Astrocyte (in vitro differentiated cells and primary cell): Measurements from ENCODE around the gene ROR2. TPM values are rescaled to one million over a fixed set of nuclear protein-coding genes. Genes with fewer than 3 reads are reported as not detected.

Experiments used
- DNase-seq: peaks from one replicate; pipeline ENCODE4 v3.0.0-alpha.2; 2010; ENCODE audit warnings: low read depth
- FAIRE-seq: peaks from 2 replicates; lab custom pipeline; 2011; peaks lifted over from hg19 to GRCh38; lab: Jason Lieb, UNC
- H2AFZ ChIP-seq: 2 replicates; pipeline ENCODE4 v1.6.0; 2012; ENCODE audit warnings: low read depth, low read length, inconsistent platforms
- H3K27ac ChIP-seq: 2 replicates; pipeline ENCODE4 v1.5.1; 2011; ENCODE audit warnings: low read depth, low read length, inconsistent platforms
- H3K27me3 ChIP-seq: 2 replicates; pipeline ENCODE4 v1.6.0; 2011; ENCODE audit warnings: low read length, inconsistent platforms; ENCODE audit not compliant: insufficient read depth
- H3K36me3 ChIP-seq: 2 replicates; pipeline ENCODE4 v1.5.1; 2011; ENCODE audit warnings: low read length, inconsistent platforms; ENCODE audit not compliant: insufficient read depth
- H3K4me1 ChIP-seq: 2 replicates; pipeline ENCODE4 v1.5.1; 2011; ENCODE audit warnings: low read length, inconsistent platforms; ENCODE audit not compliant: insufficient read depth
- H3K4me2 ChIP-seq: 2 replicates; pipeline ENCODE4 v1.6.0; 2012; ENCODE audit warnings: low read length, inconsistent platforms
- H3K4me3 ChIP-seq: 2 replicates; pipeline ENCODE4 v1.5.1; 2011; ENCODE audit warnings: low read depth, mild to moderate bottlenecking, low read length, inconsistent platforms; ENCODE audit not compliant: insufficient read depth
- H3K79me2 ChIP-seq: 2 replicates; pipeline ENCODE4 v1.6.0; 2012; ENCODE audit warnings: mild to moderate bottlenecking, low read length, inconsistent platforms; ENCODE audit not compliant: insufficient read depth
- H3K9ac ChIP-seq: 2 replicates; pipeline ENCODE4 v1.6.0; 2012; ENCODE audit warnings: mild to moderate bottlenecking, low read length, inconsistent platforms
- H3K9me3 ChIP-seq: 2 replicates; pipeline ENCODE4 v1.5.1; 2012; ENCODE audit warnings: low read depth, mild to moderate bottlenecking, low read length, inconsistent platforms; ENCODE audit not compliant: insufficient read depth
- H4K20me1 ChIP-seq: 2 replicates; pipeline ENCODE4 v1.6.0; 2012; ENCODE audit warnings: low read length, inconsistent platforms; ENCODE audit not compliant: insufficient read depth
- H3K27ac Mint-ChIP-seq: one replicate; pipeline ENCODE4 v1.8.0; 2021; ENCODE audit warnings: mild to moderate bottlenecking, mixed read lengths; ENCODE audit not compliant: unreplicated experiment
- H3K27me3 Mint-ChIP-seq: one replicate; pipeline ENCODE4 v1.8.0; 2021; ENCODE audit warnings: low read depth, mixed read lengths; ENCODE audit not compliant: unreplicated experiment
- H3K36me3 Mint-ChIP-seq: one replicate; pipeline ENCODE4 v1.8.0; 2021; ENCODE audit warnings: low read depth, mixed read lengths; ENCODE audit not compliant: unreplicated experiment
- H3K4me1 Mint-ChIP-seq: one replicate; pipeline ENCODE4 v1.8.0; 2021; ENCODE audit warnings: low read depth, mixed read lengths; ENCODE audit not compliant: unreplicated experiment
- H3K4me3 Mint-ChIP-seq: one replicate; pipeline ENCODE4 v1.8.0; 2021; ENCODE audit warnings: mild to moderate bottlenecking, moderate library complexity, mixed read lengths; ENCODE audit not compliant: unreplicated experiment
- H3K9me3 Mint-ChIP-seq: one replicate; pipeline ENCODE4 v1.8.0; 2021; ENCODE audit warnings: mild to moderate bottlenecking, mixed read lengths; ENCODE audit not compliant: unreplicated experiment
- EZH2 ChIP-seq: IDR thresholded peaks from 2 replicates; pipeline ENCODE4 v1.6.1; 2012; ENCODE audit warnings: mild to moderate bottlenecking, low read length, inconsistent platforms; ENCODE audit not compliant: insufficient read depth
- total RNA-seq: library from RNA; stranded (reverse); gene quantifications from 2 replicates; pipeline ENCODE4 v1.2.1, GENCODE V29; 2021
- TF ChIP-seq, protein P1 (sequence below): IDR thresholded peaks from 2 replicates; pipeline ENCODE4 v1.5.1; 2011; ENCODE audit warnings: low read depth, mild to moderate bottlenecking, inconsistent platforms, low read length, moderate library complexity; ENCODE audit not compliant: insufficient read depth

The ROR2 gene
- total RNA-seq, 1 donor from 2014 or later = 4.9 TPM

- H3K4me2 ChIP-seq = no peak overlapping the region
- no peak overlapping the region for H3K4me3 ChIP-seq
- H4K20me1 ChIP-seq = no peaks in the 10 kb centered on the region
- no peaks in the 10 kb centered on the region for H3K79me2 ChIP-seq
- Mint-ChIP-seq H3K4me3 (no peak overlapping the region), H3K27ac (no peak overlapping the region), H3K4me1 (peaks cover 15% of the 10 kb centered on the region), H3K27me3 (peaks cover 6% of the 10 kb centered on the region), H3K9me3 (no peaks in the 10 kb centered on the region), H3K36me3 (peaks cover 11% of the 10 kb centered on the region)
- no peaks in the 10 kb centered on the region for H3K27me3 ChIP-seq
- H2AFZ ChIP-seq = no peak overlapping the region
- H3K27ac ChIP-seq = no peak overlapping the region
- TF ChIP-seq EZH2 = no peak
- TF ChIP-seq, protein P1, sequence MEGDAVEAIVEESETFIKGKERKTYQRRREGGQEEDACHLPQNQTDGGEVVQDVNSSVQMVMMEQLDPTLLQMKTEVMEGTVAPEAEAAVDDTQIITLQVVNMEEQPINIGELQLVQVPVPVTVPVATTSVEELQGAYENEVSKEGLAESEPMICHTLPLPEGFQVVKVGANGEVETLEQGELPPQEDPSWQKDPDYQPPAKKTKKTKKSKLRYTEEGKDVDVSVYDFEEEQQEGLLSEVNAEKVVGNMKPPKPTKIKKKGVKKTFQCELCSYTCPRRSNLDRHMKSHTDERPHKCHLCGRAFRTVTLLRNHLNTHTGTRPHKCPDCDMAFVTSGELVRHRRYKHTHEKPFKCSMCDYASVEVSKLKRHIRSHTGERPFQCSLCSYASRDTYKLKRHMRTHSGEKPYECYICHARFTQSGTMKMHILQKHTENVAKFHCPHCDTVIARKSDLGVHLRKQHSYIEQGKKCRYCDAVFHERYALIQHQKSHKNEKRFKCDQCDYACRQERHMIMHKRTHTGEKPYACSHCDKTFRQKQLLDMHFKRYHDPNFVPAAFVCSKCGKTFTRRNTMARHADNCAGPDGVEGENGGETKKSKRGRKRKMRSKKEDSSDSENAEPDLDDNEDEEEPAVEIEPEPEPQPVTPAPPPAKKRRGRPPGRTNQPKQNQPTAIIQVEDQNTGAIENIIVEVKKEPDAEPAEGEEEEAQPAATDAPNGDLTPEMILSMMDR = no peak
- no peaks in the 10 kb centered on the region for H3K9me3 ChIP-seq
- no peak overlapping the region for H3K9ac ChIP-seq
- DNase-seq (no peak), FAIRE-seq (no peak)
- H3K36me3 ChIP-seq = no peaks in the 10 kb centered on the region
- H3K4me1 ChIP-seq = peaks cover 4% of the 10 kb centered on the region
These were observed 225.2 kb downstream of the ROR2 start for GRCh38 chr9:91724609-91725505.

DNA sequence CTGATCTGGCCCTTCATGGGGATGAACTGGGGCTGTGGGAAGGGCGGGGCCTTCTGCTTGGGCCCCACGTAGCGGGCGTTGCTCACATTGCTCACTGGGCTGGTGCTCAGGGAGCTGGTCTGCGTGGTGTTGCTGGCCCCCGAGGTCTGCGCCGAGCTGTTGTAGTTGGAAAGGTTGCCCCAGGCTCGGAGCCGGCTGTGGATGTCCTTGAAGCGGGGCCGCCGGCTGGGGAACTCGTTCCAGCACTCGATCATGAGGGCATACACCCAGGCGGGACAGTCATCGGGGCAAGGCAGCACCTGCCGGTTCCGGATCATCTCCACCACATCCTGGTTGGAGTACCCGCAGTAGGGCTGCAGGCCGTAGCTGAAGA lies 226.0 kb downstream of the ROR2 start:
- Histone ChIP-seq H3K9ac (no peak overlapping the region), H2AFZ (no peak overlapping the region), H3K4me2 (no peak overlapping the region), H3K9me3 (no peaks in the 10 kb centered on the region), H3K4me1 (no peaks in the 10 kb centered on the region), H3K27ac (no peak overlapping the region), H3K27me3 (peaks cover 3% of the 10 kb centered on the region), H3K4me3 (no peak overlapping the region), H3K79me2 (no peaks in the 10 kb centered on the region), H4K20me1 (no peaks in the 10 kb centered on the region), H3K36me3 (no peaks in the 10 kb centered on the region)
- no peak overlapping the region for H3K4me3 Mint-ChIP-seq
- peaks cover 10% of the 10 kb centered on the region for H3K4me1 Mint-ChIP-seq
- no peak for FAIRE-seq
- peaks cover 1% of the 10 kb centered on the region for H3K9me3 Mint-ChIP-seq
- TF ChIP-seq EZH2 = no peak
- TF ChIP-seq, protein P1 = no peak
- no peak for DNase-seq
- H3K27me3 Mint-ChIP-seq = peaks cover 11% of the 10 kb centered on the region
- H3K27ac Mint-ChIP-seq = no peak overlapping the region
- H3K36me3 Mint-ChIP-seq = peaks cover 13% of the 10 kb centered on the region
